HEK293 (cell line): ENCODE results near the gene ACVR1C.

Source experiments
- CTCF ChIA-PET: fragments of 350-600 bp; formaldehyde crosslinking; extraction: SDS; loops from one replicate; lab custom pipeline; 2021; ENCODE audit warnings: antibody characterized with exemption; lab: Yijun Ruan, JAX
- POLR2A ChIA-PET: fragments of 300-600 bp; formaldehyde crosslinking; extraction: SDS; loops from one replicate; lab custom pipeline; 2020; ENCODE audit warnings: antibody characterized with exemption, inconsistent platforms; lab: Yijun Ruan, JAX
- H3K27ac ChIP-seq: fragments of 200-500 bp; sonication (Bioruptor generic); 2 replicates; pipeline ENCODE4 v1.5.1; 2014; ENCODE audit warnings: low read depth, low read length, control low read depth, inconsistent platforms; ENCODE audit errors: extremely low read depth
- H3K36me3 ChIP-seq, 2 experiments: fragments of 200-500 bp in 1 of 2; sonication (Bioruptor generic) in 1 of 2; 1 replicate in 1 of 2; 2 replicates in 1 of 2; pipeline ENCODE4 v1.5.1; 2014 to 2017; ENCODE audit warnings: inconsistent platforms in 2 of 2, low read length in 2 of 2; ENCODE audit not compliant: control insufficient read depth in 2 of 2, insufficient read depth in 1 of 2
- H3K4me1 ChIP-seq: fragments of 200-500 bp; sonication (Bioruptor generic); 2 replicates; pipeline ENCODE4 v1.5.1; 2014; ENCODE audit warnings: mild to moderate bottlenecking, low read length, inconsistent platforms; ENCODE audit not compliant: control insufficient read depth, insufficient read depth
- H3K4me3 ChIP-seq: 2 replicates; pipeline ENCODE4 v1.5.1; 2011; ENCODE audit warnings: low read depth, mild to moderate bottlenecking, control low read depth, low read length, moderate library complexity
- H3K9me3 ChIP-seq: fragments of 200-500 bp; sonication (Bioruptor generic); 2 replicates; pipeline ENCODE4 v1.5.1; 2014; ENCODE audit warnings: low read depth, low read length, inconsistent platforms; ENCODE audit not compliant: control insufficient read depth, insufficient read depth
- ELK4 ChIP-seq: IDR thresholded peaks from 2 replicates; pipeline ENCODE4 v1.6.1; 2011; ENCODE audit warnings: mild to moderate bottlenecking, low read depth, low read length, borderline replicate concordance
- GFI1B ChIP-seq: fragments of 450-650 bp; formaldehyde crosslinking; IDR thresholded peaks from 2 replicates; pipeline ENCODE4 v1.5.1; 2016; ENCODE audit warnings: missing biosample characterization, missing genetic modification characterization
- KLF8 ChIP-seq: fragments of 450-650 bp; formaldehyde crosslinking; IDR thresholded peaks from 2 replicates; pipeline ENCODE4 v1.5.1; 2016; ENCODE audit warnings: missing biosample characterization, missing genetic modification characterization
- OSR2 ChIP-seq: fragments of 450-650 bp; formaldehyde crosslinking; IDR thresholded peaks from 2 replicates; pipeline ENCODE4 v1.5.1; 2016; ENCODE audit warnings: missing biosample characterization, missing genetic modification characterization
- PRDM6 ChIP-seq: fragments of 450-650 bp; formaldehyde crosslinking; IDR thresholded peaks from 2 replicates; pipeline ENCODE4 v1.5.1; 2017; ENCODE audit warnings: missing biosample characterization, missing genetic modification characterization
- RBAK ChIP-seq: fragments of 450-650 bp; formaldehyde crosslinking; IDR thresholded peaks from 2 replicates; pipeline ENCODE4 v1.5.1; 2016; ENCODE audit warnings: missing biosample characterization, missing genetic modification characterization
- SP2 ChIP-seq: fragments of 450-650 bp; formaldehyde crosslinking; IDR thresholded peaks from 2 replicates; pipeline ENCODE4 v1.5.1; 2016; ENCODE audit warnings: missing biosample characterization, missing genetic modification characterization
- ZBTB10 ChIP-seq: fragments of 450-650 bp; formaldehyde crosslinking; IDR thresholded peaks from 2 replicates; pipeline ENCODE4 v1.5.1; 2016; ENCODE audit warnings: missing biosample characterization, missing genetic modification characterization
- ZEB2 ChIP-seq: fragments of 450-650 bp; formaldehyde crosslinking; IDR thresholded peaks from 2 replicates; pipeline ENCODE4 v1.5.1; 2016; ENCODE audit warnings: missing biosample characterization, missing genetic modification characterization
- ZFP37 ChIP-seq: fragments of 450-650 bp; formaldehyde crosslinking; IDR thresholded peaks from 2 replicates; pipeline ENCODE4 v1.5.1; 2016; ENCODE audit warnings: missing biosample characterization, missing genetic modification characterization
- ZNF175 ChIP-seq: fragments of 450-650 bp; formaldehyde crosslinking; IDR thresholded peaks from 2 replicates; pipeline ENCODE4 v1.5.1; 2016; ENCODE audit warnings: missing biosample characterization, missing genetic modification characterization
- ZNF292 ChIP-seq: fragments of 450-650 bp; formaldehyde crosslinking; IDR thresholded peaks from 2 replicates; pipeline ENCODE4 v1.5.1; 2016; ENCODE audit warnings: low read depth, missing biosample characterization, missing genetic modification characterization, borderline replicate concordance
- ZNF449 ChIP-seq: fragments of 450-650 bp; formaldehyde crosslinking; IDR thresholded peaks from 2 replicates; pipeline ENCODE4 v1.5.1; 2017; ENCODE audit warnings: missing biosample characterization, mild to moderate bottlenecking, missing genetic modification characterization, moderate library complexity
- ZNF596 ChIP-seq: fragments of 450-650 bp; IDR thresholded peaks from 2 replicates; pipeline ENCODE4 v1.5.0; 2018; ENCODE audit warnings: missing biosample characterization, mild to moderate bottlenecking, missing genetic modification characterization, moderate library complexity
- ZNF600 ChIP-seq: fragments of 450-650 bp; formaldehyde crosslinking; IDR thresholded peaks from 2 replicates; pipeline ENCODE4 v1.5.1; 2016; ENCODE audit warnings: missing biosample characterization, missing genetic modification characterization
- ZNF610 ChIP-seq: fragments of 450-650 bp; formaldehyde crosslinking; IDR thresholded peaks from 2 replicates; pipeline ENCODE4 v1.5.1; 2016; ENCODE audit warnings: missing biosample characterization, missing genetic modification characterization, borderline replicate concordance
- ZNF626 ChIP-seq: fragments of 450-650 bp; sonication (Bioruptor Pico); formaldehyde crosslinking; IDR thresholded peaks from 2 replicates; pipeline ENCODE4 v1.5.1; 2018; ENCODE audit warnings: missing biosample characterization, missing genetic modification characterization, inconsistent platforms
- ZNF645 ChIP-seq: fragments of 450-650 bp; formaldehyde crosslinking; IDR thresholded peaks from 2 replicates; pipeline ENCODE4; 2016; ENCODE audit warnings: missing biosample characterization, missing genetic modification characterization
- ZNF658 ChIP-seq: fragments of 450-650 bp; formaldehyde crosslinking; IDR thresholded peaks from 2 replicates; pipeline ENCODE4; 2016; ENCODE audit warnings: missing biosample characterization, missing genetic modification characterization

ACVR1C gene

GRCh38 chr2:157596992-157597681 is 31.5 kb downstream of the ACVR1C start (continued):
- TF ChIP-seq ZBTB10 (tag by site-specific recombination) (no peak), ZFP37 (tag by site-specific recombination) (no peak), ELK4 (no peak)
- TF ChIP-seq, all 188 proteins: peak for 0

- CTCF ChIA-PET = interaction anchor here (0.7 kb wide), 1 partner anchor 186 kb away, joined by 5 read pairs; no protein-coding TSS in a partner anchor
- Histone ChIP-seq H3K4me3 (no peak overlapping the region), H3K36me3 (no peaks in the 10 kb centered on the region), H3K9me3 (no peaks in the 10 kb centered on the region), H3K4me1 (no peaks in the 10 kb centered on the region), H3K27ac (no peak overlapping the region)
- TF ChIP-seq ZNF596 (tag by site-specific recombination) (no peak), ZNF626 (tag by site-specific recombination) (no peak), KLF8 (tag by site-specific recombination) (no peak), ZEB2 (tag by site-specific recombination) (no peak), ZNF292 (tag by site-specific recombination) (no peak), GFI1B (tag by site-specific recombination) (no peak), SP2 (tag by site-specific recombination) (no peak), RBAK (tag by site-specific recombination) (no peak), ZNF658 (tag by site-specific recombination) (no peak), ZNF645 (tag by site-specific recombination) (no peak)
- POLR2A ChIA-PET = no interaction called here
These were observed 35.3 kb downstream of the ACVR1C start for GRCh38 chr2:157593411-157593810.

- no peak overlapping the region for H3K27ac ChIP-seq
- no peaks in the 10 kb centered on the region for H3K9me3 ChIP-seq
- POLR2A ChIA-PET = no interaction called here
- CTCF ChIA-PET = interaction anchor here (0.7 kb wide), 1 partner anchor 186 kb away, joined by 5 read pairs; no protein-coding TSS in a partner anchor
- H3K36me3 ChIP-seq = no peaks in the 10 kb centered on the region
- no peak overlapping the region for H3K4me3 ChIP-seq
- H3K4me1 ChIP-seq = no peaks in the 10 kb centered on the region
- TF ChIP-seq ZNF600 (tag by site-specific recombination) = no peak
- TF ChIP-seq ZNF610 (tag by site-specific recombination) = no peak
- TF ChIP-seq PRDM6 (tag by site-specific recombination) = no peak
- no peak for TF ChIP-seq ZNF175 (tag by site-specific recombination)
- no peak for TF ChIP-seq ZNF449 (tag by site-specific recombination)
- TF ChIP-seq OSR2 (tag by site-specific recombination) = no peak
- TF ChIP-seq ZNF596 (tag by site-specific recombination) = no peak
These were observed 35.7 kb downstream of the ACVR1C start for GRCh38 chr2:157592948-157593347.
